ENCODE data around the gene HOXA9. TPM values are rescaled to one million over a fixed set of nuclear protein-coding genes. Genes with fewer than 3 reads are reported as not detected.

Gene HOXA9
- total and polyA plus RNA-seq, 10 of the 15 experiments (the other 5 are each of a cell fraction or from before 2014, with no cell fraction given): not detected

- TF ChIP-seq CTCF (IDR thresholded peaks at IDR 0.05 in 2 of 3, conservative IDR thresholded peaks at IDR 0.05 in 1 of 3; ENCODE audit: control insufficient read depth in 2 of 3, extremely low read depth in 1 of 3, insufficient read depth in 1 of 3, low read depth in 3 of 3, low read length in 3 of 3): no peak
- no peak for TF ChIP-seq CREB1 (IDR thresholded peaks at IDR 0.05; ENCODE audit: low read depth)
- TF ChIP-seq LARP7 (IDR thresholded peaks at IDR 0.05): no peak
Measured at GRCh38 chr7:27122077-27122910, 43.0 kb downstream of the HOXA9 start (continued).

- DNase-seq (ENCODE audit: low read depth, low spot score) (no peak), FAIRE-seq (no peak), ATAC-seq (no peak)
- no peak overlapping the region for H3K27ac ChIP-seq (ENCODE audit: control insufficient read depth, insufficient read depth)
- no peak for TF ChIP-seq E2F8 (IDR thresholded peaks at IDR 0.05; ENCODE audit: low read depth, partially characterized antibody)
- no peak for TF ChIP-seq POLR2AphosphoS5 (IDR thresholded peaks at IDR 0.05; ENCODE audit: low read length)
- H3K27me3 ChIP-seq (replicated peaks in 1 of 2; ENCODE audit: control insufficient read depth in 2 of 2, insufficient read depth in 2 of 2, low read length in 1 of 2): no peaks in the 10 kb centered on the region; a peak in 2 of 4 replicates
- CTCF ChIA-PET: no interaction called here
- no peaks in the 10 kb centered on the region for H4K20me1 ChIP-seq (ENCODE audit: control insufficient read depth, insufficient read depth)
- H3K79me2 ChIP-seq (ENCODE audit: control insufficient read depth, insufficient read depth, low read length): no peaks in the 10 kb centered on the region
- H3K4me1 ChIP-seq (ENCODE audit: control insufficient read depth, insufficient read depth, low read length): no peaks in the 10 kb centered on the region
- POLR2A ChIA-PET: no interaction called here
- H3K9me3 ChIP-seq (replicated peaks; ENCODE audit: control insufficient read depth, insufficient read depth, low read length): no peaks in the 10 kb centered on the region
- no peak overlapping the region for H3K9ac ChIP-seq (ENCODE audit: control insufficient read depth, insufficient read depth, low read length)
- H2AFZ ChIP-seq (ENCODE audit: control insufficient read depth, low read depth, low read length): no peak overlapping the region
- H3K4me2 ChIP-seq (ENCODE audit: control insufficient read depth, insufficient read depth): no peak overlapping the region
- H3K36me3 ChIP-seq (ENCODE audit: control insufficient read depth in 2 of 2, insufficient read depth in 2 of 2, low read length in 1 of 2): no peaks in the 10 kb centered on the region
- RAD21 ChIA-PET (ENCODE audit: unreplicated experiment): no interaction called here
- in situ Hi-C loops (cut with MboI) (no loop called here), intact Hi-C loops (cut with micrococcal nuclease; ENCODE audit: unreplicated experiment) (no loop called here)
- no TSS peak for BruUV-seq (replicated peaks)
- WGBS (ENCODE audit: insufficient coverage, insufficient replicate concordance, low lambda C conversion rate, missing lambda C conversion rate): 61% methylated on average over 7 of the region's 7 CpGs
- no peak overlapping the region for H3K4me3 ChIP-seq
- SMC1A ChIA-PET (ENCODE audit: uncharacterized antibody, unreplicated experiment): interaction anchor here (1.1 kb wide), 1 partner anchor 10 kb away, joined by 3 read pairs; no protein-coding TSS in a partner anchor
Measured at GRCh38 chr7:27121684-27122076, 43.7 kb downstream of the HOXA9 start.

Measured in GM12878 (cell line).